Activated T-helper 1 cell treated with anti-CD3 and anti-CD28 coated beads, Interleukin-12 subunit alpha, Interleukin-12 subunit beta, Interleukin-2, Interleukin-4 antibody, amounts not matched to agents 30 ng/mL and 10 ng/mL and 1 ng/mL, durations not matched to agents 14 hours and 24 hours and 36 hours (primary cell): ENCODE measurements around the gene UNC5B. TPM values are rescaled to one million over a fixed set of nuclear protein-coding genes. Genes with fewer than 3 reads are reported as not detected.

Experiments
- DNase-seq: peaks from one replicate; pipeline ENCODE4 v3.0.0; 2021; ENCODE audit warnings: low spot score
- H3K27ac Mint-ChIP-seq: one replicate; pipeline ENCODE4 v1.8.0; 2021; ENCODE audit warnings: mild to moderate bottlenecking, mixed read lengths
- H3K27me3 Mint-ChIP-seq: one replicate; pipeline ENCODE4 v1.8.0; 2022; ENCODE audit warnings: mild to moderate bottlenecking, moderate library complexity, mixed read lengths; ENCODE audit not compliant: insufficient read depth
- H3K36me3 Mint-ChIP-seq: one replicate; pipeline ENCODE4 v1.8.0; 2021; ENCODE audit warnings: low read depth, mixed read lengths
- H3K4me1 Mint-ChIP-seq: one replicate; pipeline ENCODE4 v1.8.0; 2021; ENCODE audit warnings: low read depth, mixed read lengths
- H3K4me3 Mint-ChIP-seq: one replicate; pipeline ENCODE4 v1.8.0; 2021; ENCODE audit warnings: mild to moderate bottlenecking, moderate library complexity, mixed read lengths
- H3K9me3 Mint-ChIP-seq: one replicate; pipeline ENCODE4 v1.8.0; 2021; ENCODE audit warnings: mixed read lengths
- intact Hi-C: fragments of 100-400 bp; cut with micrococcal nuclease; formaldehyde crosslinking; loops from one replicate; pipeline ENCODE4 v1.15.1; 2024
- total RNA-seq: library from RNA; stranded (reverse); gene quantifications from 2 replicates; pipeline ENCODE4 v1.2.3, GENCODE V29; 2022

The UNC5B gene
- total RNA-seq, 1 donor from 2014 or later: 0.10 TPM

GRCh38 chr10:71241830-71242621 is 29.7 kb downstream of the UNC5B start:
- Mint-ChIP-seq H3K27ac (no peak overlapping the region), H3K36me3 (no peaks in the 10 kb centered on the region), H3K4me1 (no peaks in the 10 kb centered on the region), H3K9me3 (no peaks in the 10 kb centered on the region), H3K4me3 (no peak overlapping the region), H3K27me3 (peaks cover 2% of the 10 kb centered on the region)
- no peak for DNase-seq
- intact Hi-C loops: no loop called here

- H3K4me3 Mint-ChIP-seq: no peak overlapping the region
- H3K36me3 Mint-ChIP-seq: no peaks in the 10 kb centered on the region
- no peak for DNase-seq
- H3K9me3 Mint-ChIP-seq: no peaks in the 10 kb centered on the region
- intact Hi-C loops: no loop called here
- H3K4me1 Mint-ChIP-seq: no peaks in the 10 kb centered on the region
- no peak overlapping the region for H3K27ac Mint-ChIP-seq
- H3K27me3 Mint-ChIP-seq: peaks cover 2% of the 10 kb centered on the region
Observed at GRCh38 chr10:71242622-71243009, 30.2 kb downstream of the UNC5B start.

- H3K36me3 Mint-ChIP-seq: no peaks in the 10 kb centered on the region
- no peak overlapping the region for H3K4me3 Mint-ChIP-seq
- intact Hi-C loops: no loop called here
- peaks cover 2% of the 10 kb centered on the region for H3K27me3 Mint-ChIP-seq
- H3K4me1 Mint-ChIP-seq: no peaks in the 10 kb centered on the region
- H3K9me3 Mint-ChIP-seq: no peaks in the 10 kb centered on the region
- no peak for DNase-seq
- no peak overlapping the region for H3K27ac Mint-ChIP-seq
Observed at GRCh38 chr10:71243756-71244395, 31.5 kb downstream of the UNC5B start.

- no peaks in the 10 kb centered on the region for H3K9me3 Mint-ChIP-seq
- H3K4me3 Mint-ChIP-seq: no peak overlapping the region
- H3K27me3 Mint-ChIP-seq: peaks cover 4% of the 10 kb centered on the region
- intact Hi-C loops: no loop called here
- no peaks in the 10 kb centered on the region for H3K36me3 Mint-ChIP-seq
- no peak overlapping the region for H3K27ac Mint-ChIP-seq
- no peak for DNase-seq
- H3K4me1 Mint-ChIP-seq: no peaks in the 10 kb centered on the region
Observed at GRCh38 chr10:71244431-71245419, 32.4 kb downstream of the UNC5B start.

DNA sequence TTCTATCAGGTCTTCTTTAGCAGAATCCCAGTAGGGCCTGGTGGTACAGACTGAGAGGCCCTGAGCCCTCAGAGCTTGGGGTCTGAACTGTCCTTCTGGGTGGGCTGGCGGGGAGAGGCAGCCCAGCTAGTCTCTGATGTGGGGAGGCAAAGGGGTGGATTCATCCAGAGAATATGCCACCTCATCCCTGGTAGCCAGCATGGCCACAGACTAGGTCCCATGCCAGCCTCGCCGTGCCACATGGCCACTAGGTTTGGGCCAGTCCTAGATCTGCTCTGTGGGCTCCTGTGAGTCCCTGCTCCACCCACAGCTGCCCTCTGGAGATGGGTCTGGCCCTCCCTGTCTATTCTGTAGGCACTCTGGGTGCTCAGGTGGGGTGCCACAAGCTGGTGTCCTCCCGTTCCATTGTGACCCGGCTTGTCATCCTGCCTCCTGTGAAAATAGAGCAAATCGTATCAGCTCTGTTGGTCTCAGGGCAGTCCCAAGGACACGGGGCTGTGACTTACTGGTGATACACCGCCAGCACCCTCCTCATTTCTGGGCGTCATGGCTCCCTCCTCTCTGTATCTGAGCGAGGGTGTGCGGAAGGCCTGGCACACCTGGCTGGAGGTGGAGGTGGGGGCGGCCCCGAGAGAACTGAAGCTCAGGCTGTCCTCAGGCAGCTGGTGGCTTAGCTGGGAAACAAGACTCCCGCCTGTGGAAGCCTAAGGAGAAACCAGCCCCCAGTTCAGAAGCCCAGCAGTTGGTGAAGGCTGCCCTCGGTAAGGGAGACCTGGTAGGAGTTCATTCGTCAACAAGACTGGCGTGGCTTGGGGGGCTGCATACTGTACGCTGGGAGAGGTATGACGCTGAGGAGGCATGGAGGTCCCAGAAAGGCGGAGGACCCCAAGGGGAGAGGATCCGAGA is 33.3 kb downstream of the UNC5B start:
- no peak overlapping the region for H3K27ac Mint-ChIP-seq
- H3K4me1 Mint-ChIP-seq: no peaks in the 10 kb centered on the region
- H3K27me3 Mint-ChIP-seq: peaks cover 4% of the 10 kb centered on the region
- intact Hi-C loops: no loop called here
- H3K4me3 Mint-ChIP-seq: no peak overlapping the region
- no peaks in the 10 kb centered on the region for H3K36me3 Mint-ChIP-seq
- DNase-seq: no peak
- H3K9me3 Mint-ChIP-seq: no peaks in the 10 kb centered on the region

- DNase-seq: no peak
- Mint-ChIP-seq H3K27ac (no peak overlapping the region), H3K27me3 (peaks cover 4% of the 10 kb centered on the region), H3K9me3 (no peaks in the 10 kb centered on the region), H3K4me3 (no peak overlapping the region), H3K36me3 (no peaks in the 10 kb centered on the region), H3K4me1 (no peaks in the 10 kb centered on the region)
- intact Hi-C loops: no loop called here
Observed at GRCh38 chr10:71246591-71247413, 34.4 kb downstream of the UNC5B start.

DNA sequence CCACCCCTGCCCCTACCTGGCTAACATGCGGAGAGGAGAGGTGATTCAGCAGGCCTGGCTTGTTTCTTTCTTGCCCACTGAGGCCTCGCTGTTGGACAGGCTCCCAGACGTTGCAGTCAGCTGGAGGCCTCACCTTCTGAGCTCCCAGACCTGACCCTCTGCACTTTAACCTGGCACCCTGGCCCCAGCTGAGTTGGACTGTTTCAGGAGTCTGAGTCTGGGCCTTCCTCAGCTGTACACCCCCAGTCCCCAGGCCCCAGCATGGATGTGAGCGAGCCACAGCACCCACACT is 35.0 kb downstream of the UNC5B start:
- intact Hi-C loops: no loop called here
- DNase-seq: no peak
- H3K27ac Mint-ChIP-seq: no peak overlapping the region
- H3K4me3 Mint-ChIP-seq: no peak overlapping the region
- no peaks in the 10 kb centered on the region for H3K9me3 Mint-ChIP-seq
- no peaks in the 10 kb centered on the region for H3K4me1 Mint-ChIP-seq
- H3K27me3 Mint-ChIP-seq: peaks cover 6% of the 10 kb centered on the region
- no peaks in the 10 kb centered on the region for H3K36me3 Mint-ChIP-seq

DNA sequence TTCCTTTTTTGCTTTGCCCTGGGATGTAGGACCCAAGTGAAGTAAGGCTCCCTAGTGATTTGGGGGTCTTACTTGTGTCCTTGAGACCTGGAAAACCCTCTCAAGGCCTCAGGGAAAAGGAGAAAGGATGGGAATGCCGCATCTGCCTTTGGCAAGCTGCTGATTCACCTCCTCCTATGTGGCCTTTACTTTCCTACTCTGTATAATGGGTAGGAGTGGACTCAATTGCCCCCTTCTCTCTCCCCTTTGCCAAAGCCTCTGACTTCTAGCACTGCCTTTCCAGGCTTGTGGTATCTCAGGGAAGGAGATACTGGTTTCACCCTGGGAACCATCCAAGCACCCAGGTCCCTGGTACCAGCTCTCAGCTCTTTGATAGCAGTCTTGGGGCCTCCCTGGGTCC is 35.4 kb downstream of the UNC5B start:
- intact Hi-C loops: no loop called here
- no peak overlapping the region for H3K27ac Mint-ChIP-seq
- no peaks in the 10 kb centered on the region for H3K36me3 Mint-ChIP-seq
- no peaks in the 10 kb centered on the region for H3K4me1 Mint-ChIP-seq
- H3K9me3 Mint-ChIP-seq: no peaks in the 10 kb centered on the region
- H3K27me3 Mint-ChIP-seq: peaks cover 6% of the 10 kb centered on the region
- DNase-seq: no peak
- no peak overlapping the region for H3K4me3 Mint-ChIP-seq

GRCh38 chr10:71248210-71248609 is 35.8 kb downstream of the UNC5B start:
- DNase-seq: no peak
- H3K4me1 Mint-ChIP-seq: no peaks in the 10 kb centered on the region
- no peaks in the 10 kb centered on the region for H3K9me3 Mint-ChIP-seq
- H3K27me3 Mint-ChIP-seq: peaks cover 6% of the 10 kb centered on the region
- intact Hi-C loops: no loop called here
- H3K4me3 Mint-ChIP-seq: no peak overlapping the region
- no peaks in the 10 kb centered on the region for H3K36me3 Mint-ChIP-seq
- H3K27ac Mint-ChIP-seq: no peak overlapping the region

- Mint-ChIP-seq H3K27ac (no peak overlapping the region), H3K27me3 (peaks cover 6% of the 10 kb centered on the region), H3K36me3 (no peaks in the 10 kb centered on the region), H3K4me3 (no peak overlapping the region), H3K9me3 (no peaks in the 10 kb centered on the region), H3K4me1 (no peaks in the 10 kb centered on the region)
- DNase-seq: no peak
- intact Hi-C loops: no loop called here
Observed at GRCh38 chr10:71249996-71250395, 37.6 kb downstream of the UNC5B start.

DNA sequence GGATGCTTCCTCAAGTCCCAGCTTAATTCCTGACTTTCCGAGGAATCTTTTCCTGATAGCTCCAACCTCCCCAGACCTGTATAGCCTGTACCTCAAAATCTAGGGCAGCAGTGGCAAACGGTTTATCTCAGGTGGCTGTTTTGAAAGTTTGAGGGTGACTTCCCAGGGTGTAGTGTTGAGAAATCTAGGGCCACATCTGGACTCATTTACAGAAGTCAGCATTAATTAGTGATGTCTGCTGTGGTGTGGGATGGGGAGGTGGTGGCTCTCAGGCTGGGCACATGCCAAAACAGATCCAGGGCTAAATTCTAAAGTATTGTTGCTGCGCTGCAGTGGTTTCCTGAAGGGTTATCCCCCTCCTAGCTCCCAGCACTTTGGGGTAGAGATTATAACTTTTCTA is 38.0 kb downstream of the UNC5B start:
- H3K4me1 Mint-ChIP-seq: no peaks in the 10 kb centered on the region
- H3K4me3 Mint-ChIP-seq: no peak overlapping the region
- peaks cover 6% of the 10 kb centered on the region for H3K27me3 Mint-ChIP-seq
- no peaks in the 10 kb centered on the region for H3K36me3 Mint-ChIP-seq
- H3K9me3 Mint-ChIP-seq: no peaks in the 10 kb centered on the region
- H3K27ac Mint-ChIP-seq: no peak overlapping the region
- DNase-seq: no peak
- intact Hi-C loops: no loop called here

GRCh38 chr10:71250842-71251241 is 38.5 kb downstream of the UNC5B start:
- peaks cover 6% of the 10 kb centered on the region for H3K27me3 Mint-ChIP-seq
- no peaks in the 10 kb centered on the region for H3K9me3 Mint-ChIP-seq
- intact Hi-C loops: no loop called here
- H3K36me3 Mint-ChIP-seq: no peaks in the 10 kb centered on the region
- H3K4me1 Mint-ChIP-seq: no peaks in the 10 kb centered on the region
- H3K4me3 Mint-ChIP-seq: no peak overlapping the region
- DNase-seq: no peak
- H3K27ac Mint-ChIP-seq: no peak overlapping the region
